ENCODE data around the gene TMEM62. TPM values are rescaled to one million over a fixed set of nuclear protein-coding genes. Genes with fewer than 3 reads are reported as not detected.

The TMEM62 gene
- total and polyA plus RNA-seq, 2 of the 8 experiments (the other 6 are each of a cell fraction or from before 2014, with no cell fraction given): 2.0 to 4.0 TPM

- TF ChIP-seq, protein P1, sequence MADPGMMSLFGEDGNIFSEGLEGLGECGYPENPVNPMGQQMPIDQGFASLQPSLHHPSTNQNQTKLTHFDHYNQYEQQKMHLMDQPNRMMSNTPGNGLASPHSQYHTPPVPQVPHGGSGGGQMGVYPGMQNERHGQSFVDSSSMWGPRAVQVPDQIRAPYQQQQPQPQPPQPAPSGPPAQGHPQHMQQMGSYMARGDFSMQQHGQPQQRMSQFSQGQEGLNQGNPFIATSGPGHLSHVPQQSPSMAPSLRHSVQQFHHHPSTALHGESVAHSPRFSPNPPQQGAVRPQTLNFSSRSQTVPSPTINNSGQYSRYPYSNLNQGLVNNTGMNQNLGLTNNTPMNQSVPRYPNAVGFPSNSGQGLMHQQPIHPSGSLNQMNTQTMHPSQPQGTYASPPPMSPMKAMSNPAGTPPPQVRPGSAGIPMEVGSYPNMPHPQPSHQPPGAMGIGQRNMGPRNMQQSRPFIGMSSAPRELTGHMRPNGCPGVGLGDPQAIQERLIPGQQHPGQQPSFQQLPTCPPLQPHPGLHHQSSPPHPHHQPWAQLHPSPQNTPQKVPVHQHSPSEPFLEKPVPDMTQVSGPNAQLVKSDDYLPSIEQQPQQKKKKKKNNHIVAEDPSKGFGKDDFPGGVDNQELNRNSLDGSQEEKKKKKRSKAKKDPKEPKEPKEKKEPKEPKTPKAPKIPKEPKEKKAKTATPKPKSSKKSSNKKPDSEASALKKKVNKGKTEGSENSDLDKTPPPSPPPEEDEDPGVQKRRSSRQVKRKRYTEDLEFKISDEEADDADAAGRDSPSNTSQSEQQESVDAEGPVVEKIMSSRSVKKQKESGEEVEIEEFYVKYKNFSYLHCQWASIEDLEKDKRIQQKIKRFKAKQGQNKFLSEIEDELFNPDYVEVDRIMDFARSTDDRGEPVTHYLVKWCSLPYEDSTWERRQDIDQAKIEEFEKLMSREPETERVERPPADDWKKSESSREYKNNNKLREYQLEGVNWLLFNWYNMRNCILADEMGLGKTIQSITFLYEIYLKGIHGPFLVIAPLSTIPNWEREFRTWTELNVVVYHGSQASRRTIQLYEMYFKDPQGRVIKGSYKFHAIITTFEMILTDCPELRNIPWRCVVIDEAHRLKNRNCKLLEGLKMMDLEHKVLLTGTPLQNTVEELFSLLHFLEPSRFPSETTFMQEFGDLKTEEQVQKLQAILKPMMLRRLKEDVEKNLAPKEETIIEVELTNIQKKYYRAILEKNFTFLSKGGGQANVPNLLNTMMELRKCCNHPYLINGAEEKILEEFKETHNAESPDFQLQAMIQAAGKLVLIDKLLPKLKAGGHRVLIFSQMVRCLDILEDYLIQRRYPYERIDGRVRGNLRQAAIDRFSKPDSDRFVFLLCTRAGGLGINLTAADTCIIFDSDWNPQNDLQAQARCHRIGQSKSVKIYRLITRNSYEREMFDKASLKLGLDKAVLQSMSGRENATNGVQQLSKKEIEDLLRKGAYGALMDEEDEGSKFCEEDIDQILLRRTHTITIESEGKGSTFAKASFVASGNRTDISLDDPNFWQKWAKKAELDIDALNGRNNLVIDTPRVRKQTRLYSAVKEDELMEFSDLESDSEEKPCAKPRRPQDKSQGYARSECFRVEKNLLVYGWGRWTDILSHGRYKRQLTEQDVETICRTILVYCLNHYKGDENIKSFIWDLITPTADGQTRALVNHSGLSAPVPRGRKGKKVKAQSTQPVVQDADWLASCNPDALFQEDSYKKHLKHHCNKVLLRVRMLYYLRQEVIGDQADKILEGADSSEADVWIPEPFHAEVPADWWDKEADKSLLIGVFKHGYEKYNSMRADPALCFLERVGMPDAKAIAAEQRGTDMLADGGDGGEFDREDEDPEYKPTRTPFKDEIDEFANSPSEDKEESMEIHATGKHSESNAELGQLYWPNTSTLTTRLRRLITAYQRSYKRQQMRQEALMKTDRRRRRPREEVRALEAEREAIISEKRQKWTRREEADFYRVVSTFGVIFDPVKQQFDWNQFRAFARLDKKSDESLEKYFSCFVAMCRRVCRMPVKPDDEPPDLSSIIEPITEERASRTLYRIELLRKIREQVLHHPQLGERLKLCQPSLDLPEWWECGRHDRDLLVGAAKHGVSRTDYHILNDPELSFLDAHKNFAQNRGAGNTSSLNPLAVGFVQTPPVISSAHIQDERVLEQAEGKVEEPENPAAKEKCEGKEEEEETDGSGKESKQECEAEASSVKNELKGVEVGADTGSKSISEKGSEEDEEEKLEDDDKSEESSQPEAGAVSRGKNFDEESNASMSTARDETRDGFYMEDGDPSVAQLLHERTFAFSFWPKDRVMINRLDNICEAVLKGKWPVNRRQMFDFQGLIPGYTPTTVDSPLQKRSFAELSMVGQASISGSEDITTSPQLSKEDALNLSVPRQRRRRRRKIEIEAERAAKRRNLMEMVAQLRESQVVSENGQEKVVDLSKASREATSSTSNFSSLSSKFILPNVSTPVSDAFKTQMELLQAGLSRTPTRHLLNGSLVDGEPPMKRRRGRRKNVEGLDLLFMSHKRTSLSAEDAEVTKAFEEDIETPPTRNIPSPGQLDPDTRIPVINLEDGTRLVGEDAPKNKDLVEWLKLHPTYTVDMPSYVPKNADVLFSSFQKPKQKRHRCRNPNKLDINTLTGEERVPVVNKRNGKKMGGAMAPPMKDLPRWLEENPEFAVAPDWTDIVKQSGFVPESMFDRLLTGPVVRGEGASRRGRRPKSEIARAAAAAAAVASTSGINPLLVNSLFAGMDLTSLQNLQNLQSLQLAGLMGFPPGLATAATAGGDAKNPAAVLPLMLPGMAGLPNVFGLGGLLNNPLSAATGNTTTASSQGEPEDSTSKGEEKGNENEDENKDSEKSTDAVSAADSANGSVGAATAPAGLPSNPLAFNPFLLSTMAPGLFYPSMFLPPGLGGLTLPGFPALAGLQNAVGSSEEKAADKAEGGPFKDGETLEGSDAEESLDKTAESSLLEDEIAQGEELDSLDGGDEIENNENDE (IDR thresholded peaks at IDR 0.05; ENCODE audit: insufficient replicate concordance, low read length): no peak
- TF ChIP-seq KDM5A (IDR thresholded peaks at IDR 0.05; ENCODE audit: low read length): no peak
Observed at GRCh38 chr15:43165801-43166325, 32.5 kb downstream of the TMEM62 start (continued).
